ENCODE measurements around the gene TEX29.
A peak's percentile ranks its signal among the peaks of the same experiment; 100 is the strongest.

Gene TEX29

DNA sequence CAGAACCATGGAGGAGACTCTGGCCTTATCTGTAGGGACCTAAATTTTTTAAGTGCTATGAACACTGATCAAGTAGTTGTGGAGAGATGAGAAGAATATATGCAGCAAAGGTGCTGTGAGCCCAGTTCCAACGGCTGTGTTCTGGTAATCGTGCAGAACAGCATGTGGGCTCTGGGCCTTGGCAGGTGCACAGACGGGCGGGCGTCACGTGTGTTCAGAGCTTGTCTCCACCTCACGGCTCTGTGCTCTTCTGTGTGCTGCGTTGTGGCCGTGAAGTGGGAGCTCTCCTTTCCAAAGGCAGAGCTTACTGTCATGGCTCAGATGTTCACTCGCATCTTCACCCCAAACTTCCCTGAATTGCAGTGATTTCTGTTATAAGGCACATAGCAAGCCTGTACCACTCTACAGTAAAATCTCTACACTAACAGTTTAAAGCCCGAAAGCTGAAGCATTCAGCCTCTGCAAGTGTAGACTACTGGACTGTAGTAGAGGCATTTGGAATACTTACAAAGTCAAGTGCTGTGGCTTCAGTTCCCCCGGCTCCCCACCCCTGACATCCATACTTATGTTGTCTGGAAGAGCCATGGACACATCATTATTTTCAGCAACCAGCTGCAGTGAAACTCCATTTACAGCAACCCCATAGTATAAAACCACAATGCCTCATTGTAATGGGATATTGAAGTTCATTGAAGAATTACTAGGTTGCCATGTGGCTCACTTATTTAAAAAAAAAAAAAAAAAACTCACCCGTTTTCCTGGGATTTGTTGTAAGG is 27.5 kb upstream of the TEX29 start:
- Histone ChIP-seq H3K4me3 (ENCODE audit: low read length, poor library complexity, severe bottlenecking) (no peak overlapping the region), H3K4me1 (ENCODE audit: insufficient read depth, low read length, poor library complexity, severe bottlenecking) (peaks cover 11% of the 10 kb centered on the region), H3K79me2 (ENCODE audit: insufficient read depth, low read length) (no peaks in the 10 kb centered on the region), H4K20me1 (ENCODE audit: insufficient read depth, low read length, poor library complexity, severe bottlenecking) (peaks cover 30% of the 10 kb centered on the region), H3K9ac (ENCODE audit: low read depth, low read length, poor library complexity, severe bottlenecking) (no peak overlapping the region), H3K27me3 (ENCODE audit: insufficient read depth, low read length, poor library complexity, severe bottlenecking) (no peaks in the 10 kb centered on the region), H3K9me2 (replicated peaks; ENCODE audit: low read depth, low read length) (no peaks in the 10 kb centered on the region), H3F3A (ENCODE audit: low read depth) (no peaks in the 10 kb centered on the region), H3K36me3 (ENCODE audit: insufficient read depth, low read length) (peaks cover 74% of the 10 kb centered on the region), H2AFZ (ENCODE audit: low read length) (no peak overlapping the region), H3K4me2 (ENCODE audit: low read depth, low read length, poor library complexity, severe bottlenecking) (no peak overlapping the region), H3K9me3 (ENCODE audit: insufficient read depth, low read depth, low read length) (no peaks in the 10 kb centered on the region)
- no peak for TF ChIP-seq EZH2phosphoT487 (IDR thresholded peaks at IDR 0.05; ENCODE audit: borderline replicate concordance)
- TF ChIP-seq, protein P1, sequence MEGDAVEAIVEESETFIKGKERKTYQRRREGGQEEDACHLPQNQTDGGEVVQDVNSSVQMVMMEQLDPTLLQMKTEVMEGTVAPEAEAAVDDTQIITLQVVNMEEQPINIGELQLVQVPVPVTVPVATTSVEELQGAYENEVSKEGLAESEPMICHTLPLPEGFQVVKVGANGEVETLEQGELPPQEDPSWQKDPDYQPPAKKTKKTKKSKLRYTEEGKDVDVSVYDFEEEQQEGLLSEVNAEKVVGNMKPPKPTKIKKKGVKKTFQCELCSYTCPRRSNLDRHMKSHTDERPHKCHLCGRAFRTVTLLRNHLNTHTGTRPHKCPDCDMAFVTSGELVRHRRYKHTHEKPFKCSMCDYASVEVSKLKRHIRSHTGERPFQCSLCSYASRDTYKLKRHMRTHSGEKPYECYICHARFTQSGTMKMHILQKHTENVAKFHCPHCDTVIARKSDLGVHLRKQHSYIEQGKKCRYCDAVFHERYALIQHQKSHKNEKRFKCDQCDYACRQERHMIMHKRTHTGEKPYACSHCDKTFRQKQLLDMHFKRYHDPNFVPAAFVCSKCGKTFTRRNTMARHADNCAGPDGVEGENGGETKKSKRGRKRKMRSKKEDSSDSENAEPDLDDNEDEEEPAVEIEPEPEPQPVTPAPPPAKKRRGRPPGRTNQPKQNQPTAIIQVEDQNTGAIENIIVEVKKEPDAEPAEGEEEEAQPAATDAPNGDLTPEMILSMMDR (conservative IDR thresholded peaks at IDR 0.05; ENCODE audit: low read length): no peak

DNA sequence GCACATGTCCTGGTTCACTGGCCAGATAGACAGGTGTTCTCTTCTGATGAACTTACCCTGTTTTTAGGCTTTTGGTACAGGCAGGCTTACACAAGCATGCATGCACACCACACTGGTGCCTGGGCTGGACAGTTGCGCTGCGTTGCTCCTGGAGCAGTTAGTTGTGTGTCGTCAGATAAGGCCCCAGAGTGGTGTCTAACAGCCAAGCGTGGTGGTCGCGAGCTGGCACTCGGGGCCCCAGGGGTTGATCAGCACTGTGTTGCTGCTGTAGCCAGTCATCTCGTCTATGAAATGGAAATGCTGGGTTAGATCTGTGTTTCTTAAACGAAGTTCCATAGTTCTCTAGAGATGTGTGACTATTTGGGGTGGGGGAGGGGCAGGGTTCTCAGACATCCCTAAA is 24.6 kb upstream of the TEX29 start:
- no peak overlapping the region for H2AFZ ChIP-seq (ENCODE audit: low read length)
- no peaks in the 10 kb centered on the region for H3K27me3 ChIP-seq (ENCODE audit: insufficient read depth, low read length, poor library complexity, severe bottlenecking)
- no peak overlapping the region for H3K4me3 ChIP-seq (ENCODE audit: low read length, poor library complexity, severe bottlenecking)
- H3K79me2 ChIP-seq (ENCODE audit: insufficient read depth, low read length): no peaks in the 10 kb centered on the region
- peaks cover 71% of the 10 kb centered on the region; the same call in 1 of the 2 replicates for H3K36me3 ChIP-seq (ENCODE audit: insufficient read depth, low read length)
- no peaks in the 10 kb centered on the region for H3K9me2 ChIP-seq (replicated peaks; ENCODE audit: low read depth, low read length)
- no peaks in the 10 kb centered on the region for H3F3A ChIP-seq (ENCODE audit: low read depth)
- peaks cover 11% of the 10 kb centered on the region for H3K4me1 ChIP-seq (ENCODE audit: insufficient read depth, low read length, poor library complexity, severe bottlenecking)
- peaks cover 35% of the 10 kb centered on the region for H4K20me1 ChIP-seq (ENCODE audit: insufficient read depth, low read length, poor library complexity, severe bottlenecking)
- TF ChIP-seq EZH2phosphoT487 (IDR thresholded peaks at IDR 0.05; ENCODE audit: borderline replicate concordance): no peak
- TF ChIP-seq, protein P1 (conservative IDR thresholded peaks at IDR 0.05; ENCODE audit: low read length): no peak
- H3K9ac ChIP-seq (ENCODE audit: low read depth, low read length, poor library complexity, severe bottlenecking): no peak overlapping the region
- no peak overlapping the region for H3K4me2 ChIP-seq (ENCODE audit: low read depth, low read length, poor library complexity, severe bottlenecking)
- H3K9me3 ChIP-seq (ENCODE audit: insufficient read depth, low read depth, low read length): no peaks in the 10 kb centered on the region

- Histone ChIP-seq H2AFZ (ENCODE audit: low read length) (no peak overlapping the region), H3F3A (ENCODE audit: low read depth) (no peaks in the 10 kb centered on the region), H4K20me1 (ENCODE audit: insufficient read depth, low read length, poor library complexity, severe bottlenecking) (peaks cover 35% of the 10 kb centered on the region), H3K4me3 (ENCODE audit: low read length, poor library complexity, severe bottlenecking) (no peak overlapping the region), H3K9ac (ENCODE audit: low read depth, low read length, poor library complexity, severe bottlenecking) (no peak overlapping the region), H3K4me1 (ENCODE audit: insufficient read depth, low read length, poor library complexity, severe bottlenecking) (peaks cover 11% of the 10 kb centered on the region), H3K9me3 (ENCODE audit: insufficient read depth, low read depth, low read length) (no peaks in the 10 kb centered on the region), H3K79me2 (ENCODE audit: insufficient read depth, low read length) (no peaks in the 10 kb centered on the region), H3K9me2 (replicated peaks; ENCODE audit: low read depth, low read length) (no peaks in the 10 kb centered on the region), H3K4me2 (ENCODE audit: low read depth, low read length, poor library complexity, severe bottlenecking) (no peak overlapping the region), H3K36me3 (ENCODE audit: insufficient read depth, low read length) (peaks cover 70% of the 10 kb centered on the region), H3K27me3 (ENCODE audit: insufficient read depth, low read length, poor library complexity, severe bottlenecking) (no peaks in the 10 kb centered on the region)
- TF ChIP-seq, protein P1 (conservative IDR thresholded peaks at IDR 0.05; ENCODE audit: low read length): no peak
- peak; percentile 19; the same call in 1 of the 2 replicates for TF ChIP-seq EZH2phosphoT487 (IDR thresholded peaks at IDR 0.05; ENCODE audit: borderline replicate concordance)
Observed at GRCh38 chr13:111296417-111296816, 24.0 kb upstream of the TEX29 start.
